HG03558 (cell line): ENCODE data around the gene SMG7.

Experiments
- ATAC-seq: cut with Tn5 transposase; IDR thresholded peaks from one replicate; pipeline ENCODE4 v1.9.1; 2021; ENCODE audit warnings: moderate number of reproducible peaks; ENCODE audit not compliant: unreplicated experiment; ENCODE audit errors: extremely low read depth

SMG7 gene

GRCh38 chr1:183463566-183463965, 8.7 kb upstream of the SMG7 start:
- ATAC-seq, result no peak

- no peak for ATAC-seq
These were observed 5.5 kb upstream of the SMG7 start for GRCh38 chr1:183466781-183467180.

- ATAC-seq, result no peak
These were observed 4.6 kb upstream of the SMG7 start for GRCh38 chr1:183467687-183468086.

- ATAC-seq, result no peak
These were observed 1.9 kb upstream of the SMG7 start for GRCh38 chr1:183470147-183470960.

GRCh38 chr1:183470961-183471742, 1.1 kb upstream of the SMG7 start:
- peak; percentile 9 for ATAC-seq

- ATAC-seq, result peak; percentile 25
These were observed 384 bp upstream of the SMG7 start for GRCh38 chr1:183471743-183472487.

GRCh38 chr1:183473217-183473536, 878 bp downstream of the SMG7 start:
- no peak for ATAC-seq

- no peak for ATAC-seq
These were observed 3.8 kb downstream of the SMG7 start for GRCh38 chr1:183476081-183476480.

- no peak for ATAC-seq
These were observed 5.9 kb downstream of the SMG7 start for GRCh38 chr1:183477986-183478781.

- no peak for ATAC-seq
These were observed 8.7 kb downstream of the SMG7 start for GRCh38 chr1:183480971-183481441.

- ATAC-seq, result no peak
These were observed 10.9 kb downstream of the SMG7 start for GRCh38 chr1:183483224-183483623.

- no peak for ATAC-seq
These were observed 12.0 kb downstream of the SMG7 start for GRCh38 chr1:183484254-183484653.

GRCh38 chr1:183484851-183485250, 12.6 kb downstream of the SMG7 start:
- no peak for ATAC-seq

- no peak for ATAC-seq
These were observed 15.6 kb downstream of the SMG7 start for GRCh38 chr1:183487674-183488442.

- no peak for ATAC-seq
These were observed 18.6 kb downstream of the SMG7 start for GRCh38 chr1:183490932-183491331.

GRCh38 chr1:183493540-183494245, 21.4 kb downstream of the SMG7 start:
- no peak for ATAC-seq

GRCh38 chr1:183495420-183495819, 23.1 kb downstream of the SMG7 start:
- no peak for ATAC-seq

GRCh38 chr1:183497218-183497617, 24.9 kb downstream of the SMG7 start:
- no peak for ATAC-seq
